DMS53 (cell line): ENCODE measurements around the gene SLC37A1.
"Not testable (repeated sequence)": the region's sequence is repeated elsewhere in the genome, so short reads cannot be mapped to it uniquely, and the experiment has no call there.

Source experiments
- DNase-seq: peaks from one replicate; lab custom pipeline; 2025; lab: John Stamatoyannopoulos, UW

SLC37A1 gene

GRCh38 chr21:42513151-42513984, at the start of gene SLC37A1:
SLC37A1 (plus strand) TSS chr21:42513852; CDS start chr21:42518455, 4,603 bp downstream.
- DNase-seq = peak; percentile 69

GRCh38 chr21:42463861-42464515, 49.7 kb upstream of the SLC37A1 start:
- DNase-seq = peak; percentile 40

DNA sequence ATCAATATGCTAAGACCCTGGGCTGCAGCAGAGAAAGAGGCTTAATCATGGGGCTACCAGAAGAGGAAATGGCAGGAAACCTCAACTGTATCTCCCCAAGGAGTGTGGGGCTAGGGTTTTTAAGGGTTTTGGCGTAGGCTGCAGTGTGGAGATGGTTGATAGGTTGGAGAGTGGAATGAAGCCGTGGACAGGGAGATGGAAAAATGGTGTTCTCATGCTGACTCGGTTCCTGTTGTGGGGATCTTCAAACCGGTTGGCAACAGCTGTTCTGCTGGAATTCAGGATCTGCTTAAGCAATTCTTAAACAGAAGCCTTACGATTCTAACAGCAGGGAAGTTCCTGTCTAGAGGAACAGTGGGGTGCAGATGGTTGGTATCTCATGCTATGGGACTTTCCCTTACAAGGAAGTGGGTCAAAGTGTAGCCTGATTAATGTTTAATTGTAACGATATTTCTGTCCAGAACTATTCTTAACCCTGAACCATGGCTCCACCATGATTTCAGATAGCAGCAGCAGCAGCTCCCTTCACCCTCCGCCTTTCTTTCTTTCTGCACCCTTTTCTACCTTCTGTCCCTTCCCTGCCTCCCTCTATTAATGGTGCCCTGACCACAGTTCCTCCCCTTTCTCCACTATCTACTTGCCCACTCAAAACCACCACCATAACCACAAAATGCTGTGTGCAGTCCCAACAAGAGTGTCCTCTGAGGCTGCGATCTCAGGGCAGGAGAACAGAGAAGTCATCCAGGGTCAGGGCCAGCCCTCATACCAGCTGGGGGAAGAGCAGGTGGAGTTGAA, 48.4 kb upstream of the SLC37A1 start:
- no peak for DNase-seq

GRCh38 chr21:42465803-42466127, 47.9 kb upstream of the SLC37A1 start:
- no peak for DNase-seq

GRCh38 chr21:42466700-42467099, 47.0 kb upstream of the SLC37A1 start:
- DNase-seq = no peak

DNA sequence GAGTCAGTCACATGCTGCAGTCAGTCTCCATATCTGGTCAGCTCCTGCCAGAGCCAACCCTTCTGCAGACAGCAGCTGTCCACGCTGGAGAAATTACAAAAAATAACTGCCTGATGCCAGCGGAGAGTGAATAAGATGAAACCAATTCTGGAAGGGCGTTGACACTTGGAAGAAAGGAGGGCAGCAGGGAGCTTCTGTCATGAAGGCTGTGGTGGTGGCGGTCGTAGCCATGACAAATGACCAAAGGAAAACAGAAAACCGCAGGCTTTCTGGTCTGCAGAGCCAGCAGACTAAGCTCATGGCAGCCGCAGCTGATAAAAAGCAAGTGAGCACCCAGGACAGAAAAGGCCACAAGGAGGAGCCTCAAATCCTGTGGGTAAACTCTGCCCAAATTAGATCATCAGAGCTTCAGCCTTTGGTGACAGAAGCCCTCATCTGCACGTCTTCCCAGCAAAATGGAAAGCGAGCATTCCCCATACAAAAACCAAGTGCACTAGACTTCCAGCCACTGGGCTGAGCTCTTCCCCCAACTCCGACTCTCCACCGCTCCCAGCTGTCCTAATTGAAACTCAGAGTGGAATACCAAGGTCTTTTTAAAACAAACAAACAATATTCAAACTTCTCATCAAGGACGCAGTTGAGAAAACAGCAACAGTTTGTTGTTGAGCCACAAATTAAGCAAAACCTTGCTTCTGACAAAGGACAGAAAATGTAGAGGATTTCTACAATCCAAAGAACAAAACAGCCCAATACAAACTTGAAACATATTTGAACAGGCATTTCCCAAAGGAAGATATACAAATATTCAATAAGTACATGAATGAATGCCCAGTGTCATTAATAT, 46.3 kb upstream of the SLC37A1 start:
- peak; percentile 48 for DNase-seq

- no peak for DNase-seq
Observed at GRCh38 chr21:42468491-42469131, 45.0 kb upstream of the SLC37A1 start.

DNA sequence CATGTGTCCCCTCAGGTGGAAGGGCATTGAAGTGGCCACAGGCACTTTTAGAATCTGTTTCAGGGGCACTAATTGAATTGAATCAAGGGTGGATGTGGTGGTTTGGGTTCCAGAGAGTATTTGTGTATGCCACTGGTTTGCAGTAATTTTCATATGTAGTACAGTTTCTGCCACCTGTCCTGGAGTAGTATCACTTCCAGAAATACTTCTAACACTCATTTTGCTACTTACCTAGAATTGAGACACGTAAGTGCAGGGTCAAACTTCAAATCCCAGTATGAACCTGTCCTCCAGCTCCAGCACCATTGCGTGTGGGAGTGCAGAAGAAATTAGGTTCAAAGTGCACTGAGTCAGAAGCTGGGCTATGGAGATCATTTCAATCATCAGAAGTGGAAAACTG, 44.4 kb upstream of the SLC37A1 start:
- DNase-seq = no peak

GRCh38 chr21:42469726-42470125, 43.9 kb upstream of the SLC37A1 start:
- DNase-seq = not testable (repeated sequence)

DNA sequence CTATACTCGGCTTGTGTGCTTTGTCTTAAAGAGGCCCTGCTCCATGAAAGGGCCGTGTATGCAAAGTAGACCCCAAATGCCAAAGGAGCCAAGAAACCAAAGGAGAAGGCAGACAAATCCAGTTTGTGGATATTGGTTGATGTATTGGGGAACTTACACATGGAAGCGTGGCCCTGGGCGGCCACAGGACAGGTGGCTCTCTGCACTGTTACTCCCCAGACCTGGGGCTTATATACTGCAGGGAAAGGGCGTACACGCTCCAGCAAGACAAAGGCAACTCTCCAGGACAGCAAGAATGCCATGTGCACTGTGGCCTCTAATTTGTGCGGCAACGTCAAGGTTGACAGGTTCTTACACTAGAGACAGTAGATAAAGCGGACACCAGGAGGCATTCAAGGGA, 42.4 kb upstream of the SLC37A1 start:
- DNase-seq = no peak

DNA sequence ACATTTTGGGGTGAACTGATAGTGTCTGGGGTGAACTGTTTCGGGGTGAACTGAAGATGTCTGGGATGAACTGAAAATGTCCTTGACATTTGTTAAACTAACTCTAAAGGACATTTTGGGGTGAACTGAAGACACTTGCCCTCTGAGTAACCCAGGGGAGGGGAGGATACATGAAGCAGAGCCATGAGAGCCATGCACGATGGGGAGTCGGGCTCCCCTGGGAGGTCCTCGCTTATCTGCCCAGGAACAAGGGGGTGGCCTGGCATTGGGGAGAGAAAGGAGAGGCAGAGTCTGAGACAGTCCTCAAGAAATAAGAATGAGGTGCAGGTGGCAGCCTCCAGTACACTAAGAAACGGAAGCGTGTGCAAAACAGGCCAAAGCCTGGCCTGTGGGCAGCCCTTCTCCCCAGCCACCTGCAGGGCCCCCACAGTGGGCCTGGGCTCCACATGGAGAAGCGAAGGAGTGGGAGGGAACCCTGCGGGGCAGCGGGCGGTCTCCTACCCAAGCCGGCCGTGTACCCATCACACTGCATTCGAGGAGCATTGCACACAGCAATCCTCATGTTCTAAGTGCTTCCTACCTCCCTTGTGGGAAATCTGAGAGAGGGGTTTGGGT, 41.8 kb upstream of the SLC37A1 start:
- DNase-seq = no peak

DNA sequence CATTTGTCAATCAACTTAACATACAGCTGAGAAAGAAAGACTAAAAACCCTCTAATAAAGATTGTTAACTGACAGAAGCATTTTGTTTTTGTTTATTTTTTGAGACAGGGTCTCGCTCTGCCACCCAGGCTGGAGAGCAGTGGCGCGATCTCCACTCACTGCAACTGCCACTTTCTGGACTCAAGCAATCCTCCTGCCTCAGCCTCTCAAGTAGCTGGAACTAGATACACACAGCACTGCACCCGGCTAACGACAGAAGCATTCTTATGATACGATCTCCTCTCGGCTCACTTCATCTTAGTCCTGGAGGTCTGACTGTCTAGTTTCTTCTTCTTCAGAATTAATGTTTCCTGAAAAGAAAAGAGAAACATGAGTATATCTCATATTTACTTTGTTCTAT, 41.1 kb upstream of the SLC37A1 start:
- no peak for DNase-seq

DNA sequence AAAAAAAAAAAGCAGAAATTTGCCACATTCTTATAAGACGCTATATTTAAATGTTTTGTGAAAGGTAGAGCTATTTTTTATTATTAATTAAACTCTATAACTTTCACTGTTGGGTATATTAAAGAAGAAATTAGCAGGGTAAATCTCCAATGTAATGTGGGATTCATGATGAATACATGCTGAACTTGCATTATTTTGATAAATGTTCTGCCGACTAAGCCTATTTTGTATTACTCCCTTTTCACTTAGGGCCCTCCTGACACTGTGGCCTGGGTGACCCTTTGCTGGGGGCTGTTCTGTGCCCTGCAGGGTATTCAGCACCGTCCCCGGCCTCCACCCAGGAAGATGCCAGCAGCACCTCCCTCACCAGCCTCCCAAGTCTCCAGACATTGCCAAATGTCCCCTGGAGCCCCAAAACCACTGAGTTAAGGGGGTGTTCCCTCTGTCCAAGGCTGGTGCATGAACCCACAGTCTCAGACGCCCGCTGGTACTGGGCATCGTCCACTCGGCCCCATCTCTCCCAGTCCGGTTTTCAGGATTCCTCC, 40.1 kb upstream of the SLC37A1 start:
- no peak for DNase-seq

DNA sequence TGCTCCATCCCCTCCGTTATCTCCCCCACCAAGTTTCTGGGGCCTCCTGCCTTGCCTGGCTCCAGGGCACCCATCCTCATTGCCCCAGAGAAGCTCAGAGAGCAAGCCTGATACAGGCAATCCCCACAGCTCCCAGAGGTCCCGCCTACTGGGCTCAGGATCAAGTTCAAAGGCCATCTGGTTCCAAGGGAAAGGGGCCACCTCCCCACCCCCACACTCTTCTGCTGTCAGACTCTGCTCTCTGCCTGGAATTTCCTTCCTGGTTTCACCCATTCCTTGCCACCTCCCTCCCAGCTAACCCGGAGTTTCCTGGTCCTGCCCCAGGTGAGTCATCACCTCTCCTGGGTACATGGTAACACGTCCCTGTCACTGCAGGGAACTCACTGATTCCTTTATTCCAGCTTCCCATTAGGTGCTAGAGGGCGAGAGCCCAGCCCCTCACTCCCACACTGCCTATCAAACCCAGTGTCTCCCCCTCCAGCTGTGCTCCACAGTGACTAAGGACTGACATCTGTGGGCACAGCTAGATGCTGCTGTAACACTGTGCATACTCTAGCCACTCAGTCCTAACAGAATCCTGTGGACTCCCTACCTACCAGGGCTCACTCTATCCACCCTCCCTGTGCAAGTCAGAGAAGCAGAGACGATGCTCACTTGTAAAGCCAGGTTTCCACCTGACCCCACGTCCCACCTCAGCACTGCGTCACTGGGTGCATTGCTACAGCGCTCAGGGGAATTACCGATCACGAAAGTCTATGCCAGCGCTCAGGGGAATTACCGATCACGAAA, 39.4 kb upstream of the SLC37A1 start:
- DNase-seq = peak; percentile 91

- DNase-seq = no peak
Observed at GRCh38 chr21:42475036-42475435, 38.6 kb upstream of the SLC37A1 start.

- DNase-seq = no peak
Observed at GRCh38 chr21:42475526-42476387, 37.9 kb upstream of the SLC37A1 start.

DNA sequence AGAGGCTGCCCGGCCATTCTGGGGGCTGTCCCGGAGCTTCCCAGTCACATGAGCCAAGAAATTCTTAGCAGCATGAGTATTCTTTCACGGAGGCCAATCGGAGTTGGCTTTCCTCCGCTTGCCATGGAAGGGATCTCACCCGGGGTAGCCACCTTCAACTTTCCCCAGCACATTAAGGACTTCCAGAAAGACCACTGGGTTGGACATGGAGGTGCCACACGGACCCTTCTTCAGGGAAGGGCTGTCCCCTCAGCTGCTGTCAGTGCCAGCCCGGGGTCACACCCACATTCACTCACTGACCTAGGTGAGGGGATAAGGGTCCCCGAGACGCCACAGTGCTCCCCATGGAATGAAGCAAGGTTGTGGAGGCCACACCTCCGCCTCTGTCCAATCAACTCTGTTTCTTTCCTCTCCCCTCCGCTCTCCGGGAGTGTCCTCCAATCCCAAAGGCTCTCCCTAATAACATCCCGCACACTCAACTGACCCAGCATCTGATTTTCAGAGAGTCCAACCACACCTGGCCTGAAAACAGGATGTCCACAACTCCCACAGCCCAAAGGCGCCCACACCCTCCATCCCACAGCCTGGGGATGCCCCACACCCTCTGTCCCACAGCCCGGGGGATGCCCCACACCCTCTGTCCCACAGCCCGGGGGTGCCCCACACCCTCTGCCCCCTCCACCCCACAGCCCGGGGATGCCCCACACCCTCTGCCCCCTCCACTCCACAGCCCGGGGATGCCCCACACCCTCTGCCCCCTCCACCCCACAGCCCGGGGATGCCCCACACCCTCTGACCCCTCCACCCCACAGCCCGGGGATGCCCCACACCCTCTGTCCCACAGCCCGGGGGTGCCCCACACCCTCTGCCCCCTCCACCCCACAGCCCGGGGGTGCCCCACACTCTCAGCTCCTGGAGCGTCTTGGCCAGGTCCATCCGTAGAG, 37.0 kb upstream of the SLC37A1 start:
- no peak for DNase-seq

- no peak for DNase-seq
Observed at GRCh38 chr21:42478504-42478903, 35.1 kb upstream of the SLC37A1 start.
